GM19239 (cell line): ENCODE data around the gene ACKR3.
A peak's percentile ranks its signal among the peaks of the same experiment; 100 is the strongest.

Source experiments
- DNase-seq: peaks from one replicate; pipeline ENCODE4 v3.0.0; 2011; ENCODE audit warnings: low spot score; ENCODE audit not compliant: insufficient read length
- FAIRE-seq: peaks from 2 replicates; lab custom pipeline; 2011; peaks lifted over from hg19 to GRCh38; lab: Jason Lieb, UNC

Gene ACKR3

DNA sequence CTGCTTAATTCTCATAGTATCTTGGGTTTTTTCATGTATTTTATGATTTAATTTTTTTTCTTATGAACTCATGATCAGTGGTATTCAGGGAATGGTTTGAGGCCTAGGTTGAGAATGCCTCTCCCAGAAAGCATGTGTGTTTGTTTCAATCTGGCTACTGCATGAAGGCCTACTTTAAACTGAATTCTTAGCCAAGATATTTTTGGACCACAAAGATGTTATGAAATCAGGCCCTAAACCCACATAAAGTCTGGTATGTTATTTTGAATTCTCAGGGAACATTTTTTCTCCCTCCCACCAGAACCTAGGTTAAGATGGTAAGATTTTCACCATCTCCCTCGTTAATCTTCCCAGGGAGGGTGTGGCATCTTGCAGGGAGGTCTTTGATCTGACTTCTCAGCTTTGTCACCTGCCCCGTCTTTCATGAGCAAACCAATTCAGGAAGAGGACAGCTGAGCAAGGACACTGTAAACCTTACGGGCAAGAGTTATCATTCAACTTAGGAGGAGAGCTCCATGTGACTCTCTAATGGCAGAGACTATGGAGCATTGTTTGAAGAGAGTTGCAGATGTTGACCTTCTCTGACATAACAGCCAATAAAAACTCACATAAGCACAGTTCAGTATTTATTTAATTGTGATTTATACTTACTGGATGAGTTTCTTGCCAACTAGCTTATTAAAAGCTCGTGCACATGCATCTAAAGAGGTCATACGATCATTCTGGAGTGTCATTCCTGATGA lies 21.3 kb upstream of the ACKR3 start:
- FAIRE-seq (no peak), DNase-seq (no peak)

DNA sequence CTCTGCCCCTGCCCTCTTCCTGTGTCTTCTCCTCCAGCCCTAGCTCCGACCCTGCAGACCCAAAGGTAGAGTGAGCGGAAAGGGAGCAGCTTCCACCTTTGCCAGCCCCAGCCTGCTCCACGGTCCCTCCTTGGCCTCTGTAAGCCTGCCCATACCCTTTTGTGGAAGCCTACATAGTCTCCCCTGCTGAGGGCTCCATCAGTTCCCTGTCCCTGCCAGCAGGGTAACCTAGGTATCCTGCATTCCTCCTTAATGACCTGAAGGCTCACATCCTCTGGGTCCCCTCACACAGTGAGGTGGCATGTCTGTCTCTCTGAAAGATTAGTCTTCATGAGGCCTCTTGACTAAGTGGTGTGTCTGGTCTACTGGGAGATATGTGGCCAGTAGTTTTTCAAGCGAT lies 20.5 kb upstream of the ACKR3 start:
- no peak for DNase-seq
- FAIRE-seq, result no peak

- FAIRE-seq (peak; percentile 71), DNase-seq (no peak)
Observed at GRCh38 chr2:236550290-236550689, 19.3 kb upstream of the ACKR3 start.

DNA sequence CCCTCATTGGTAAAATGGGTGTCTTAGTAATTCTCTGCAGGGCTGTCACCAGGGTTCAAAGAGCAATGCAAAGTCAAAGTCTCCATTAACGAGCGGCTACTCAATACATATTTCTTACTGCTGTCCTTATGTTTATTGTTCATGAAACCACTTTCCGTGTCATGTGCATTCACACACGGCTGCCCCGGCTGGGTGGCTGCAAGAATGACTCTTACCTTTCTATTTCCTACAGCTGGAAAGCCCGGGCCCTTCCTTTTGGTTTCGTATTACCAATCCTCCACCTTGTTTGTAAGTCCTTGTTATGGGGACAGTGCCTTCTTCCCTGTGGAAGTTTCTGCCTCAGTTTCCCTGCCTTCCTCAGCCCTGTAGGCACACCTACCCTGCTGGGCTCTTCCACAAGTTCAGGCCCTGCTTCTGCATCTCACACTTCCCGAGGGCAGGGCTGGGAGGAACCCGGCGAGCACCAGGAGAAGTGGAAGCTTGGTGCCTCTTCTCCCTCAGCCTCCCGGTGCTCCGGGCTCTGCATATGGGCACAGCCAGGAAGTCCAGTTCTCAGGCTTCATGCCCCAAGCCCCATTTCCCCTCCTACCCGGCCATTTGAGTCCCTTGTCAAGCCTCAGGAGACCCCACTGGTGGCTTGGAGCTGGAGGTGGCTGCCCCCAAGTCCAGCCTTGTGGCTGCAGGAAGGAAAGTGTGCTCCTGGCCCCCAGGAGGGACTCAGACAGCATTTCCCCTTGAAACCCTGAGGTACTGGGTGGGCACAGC lies 18.7 kb upstream of the ACKR3 start:
- no peak for DNase-seq
- FAIRE-seq, result peak; percentile 96

DNA sequence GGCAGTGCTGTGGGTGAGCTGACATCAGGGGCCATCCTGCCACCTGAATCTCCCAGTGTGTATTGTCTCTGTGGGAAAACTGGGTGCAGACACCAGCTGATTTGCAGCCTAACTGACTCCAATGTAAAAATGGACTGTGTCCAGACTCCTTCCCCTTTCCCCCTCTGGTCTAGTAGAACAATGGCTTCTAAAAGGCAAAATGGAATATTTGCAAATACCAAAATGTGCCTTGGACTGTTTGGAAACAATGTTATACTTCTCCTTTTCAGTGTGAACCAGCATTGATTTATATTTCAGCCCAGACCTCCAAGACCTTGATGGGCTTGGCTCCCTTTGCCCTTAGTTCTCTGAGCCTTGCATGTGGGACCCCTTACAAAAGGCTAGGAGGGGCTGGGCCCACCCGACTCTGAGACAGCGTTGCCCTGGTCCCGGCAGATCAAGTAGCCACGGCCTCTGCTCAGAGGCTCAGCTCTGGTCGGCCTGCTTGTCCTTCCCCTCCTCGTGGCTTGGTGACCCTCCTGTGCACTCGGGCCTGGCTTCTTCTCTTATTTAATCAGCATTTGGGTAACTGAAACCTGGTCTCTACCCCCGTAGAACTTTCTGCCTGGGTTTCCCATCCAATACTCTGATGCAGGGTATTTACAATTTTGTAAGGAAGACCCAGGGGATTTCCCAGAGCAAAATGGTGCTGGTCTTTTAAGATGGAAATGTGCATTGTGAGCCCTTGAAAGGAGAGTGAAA lies 18.0 kb upstream of the ACKR3 start:
- FAIRE-seq (peak; percentile 63), DNase-seq (no peak)

- FAIRE-seq (peak; percentile 71), DNase-seq (no peak)
Observed at GRCh38 chr2:236552212-236552542, 17.4 kb upstream of the ACKR3 start.

GRCh38 chr2:236552581-236553363 lies 16.9 kb upstream of the ACKR3 start:
- no peak for DNase-seq
- peak; percentile 21 for FAIRE-seq

- FAIRE-seq (peak; percentile 64), DNase-seq (no peak)
Observed at GRCh38 chr2:236553522-236553921, 16.1 kb upstream of the ACKR3 start.

DNA sequence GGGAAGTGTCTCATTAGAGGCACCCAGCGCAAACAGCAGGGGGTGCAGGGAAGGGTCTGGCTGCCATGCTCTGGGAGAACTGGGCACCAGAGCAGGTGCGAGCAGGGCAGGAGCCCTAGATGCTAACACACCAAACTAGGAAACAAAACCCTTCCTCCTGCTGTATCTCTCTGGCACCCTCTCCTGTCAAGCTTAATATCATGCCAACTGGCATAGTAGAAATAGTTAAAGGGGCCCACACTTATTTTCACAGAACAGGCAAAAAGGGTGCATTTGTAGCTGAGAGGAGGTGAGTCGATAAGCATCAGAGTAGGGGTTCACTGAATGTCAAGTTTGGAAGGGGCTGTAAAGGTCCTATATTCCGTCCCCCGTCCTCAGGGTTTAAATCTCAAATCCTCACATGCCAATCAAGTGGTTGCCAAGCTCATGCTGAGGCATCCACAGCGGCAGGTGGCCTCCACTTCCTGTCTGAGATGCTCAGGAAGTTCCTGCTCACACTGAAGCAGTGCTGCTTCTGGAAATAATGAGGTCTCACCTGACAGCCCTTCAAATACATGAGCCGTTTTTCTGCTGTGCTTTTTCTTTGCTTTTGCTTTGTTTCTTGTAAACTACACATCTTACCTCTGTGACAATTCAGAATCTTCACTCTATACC lies 14.9 kb upstream of the ACKR3 start:
- no peak for DNase-seq
- peak; percentile 47 for FAIRE-seq

GRCh38 chr2:236555481-236555880 lies 14.1 kb upstream of the ACKR3 start:
- no peak for DNase-seq
- no peak for FAIRE-seq

DNA sequence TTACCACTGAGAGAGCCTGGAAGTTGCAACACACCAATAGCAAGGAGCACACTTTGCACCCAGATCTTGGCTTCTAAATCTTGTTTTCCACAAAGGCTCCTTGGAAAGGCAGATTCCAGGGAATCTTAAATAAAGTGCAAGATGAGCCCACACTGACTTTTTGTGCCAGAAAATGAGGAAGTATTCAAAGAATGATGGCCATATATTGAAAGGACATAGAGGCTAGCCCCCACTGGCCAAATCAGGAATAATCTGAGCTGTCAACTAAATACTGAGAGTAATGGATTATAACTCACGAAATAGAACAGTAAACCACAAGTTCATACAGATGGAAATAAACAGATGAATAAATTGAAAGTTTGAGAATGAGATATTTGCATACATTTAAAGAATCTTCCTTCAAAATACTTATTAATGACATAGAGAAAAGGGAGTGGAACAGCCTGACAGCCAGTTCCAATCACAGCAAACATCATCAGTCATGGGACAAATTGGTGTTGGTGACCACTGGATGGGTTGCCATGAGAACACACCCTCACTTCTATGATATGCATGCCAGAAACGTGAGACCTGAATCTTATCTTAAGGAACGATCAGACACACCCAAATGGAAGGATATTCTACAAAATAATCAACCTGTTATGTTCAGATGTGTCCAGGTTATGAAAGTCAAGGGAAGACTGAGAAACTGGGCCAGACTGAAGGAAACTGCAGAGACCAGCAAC lies 12.2 kb upstream of the ACKR3 start:
- FAIRE-seq, result no peak

GRCh38 chr2:236558036-236558435 lies 11.6 kb upstream of the ACKR3 start:
- no peak for FAIRE-seq
- DNase-seq, result no peak

More for the DNA sequence above, 12.2 kb upstream of the ACKR3 start:
- DNase-seq, result no peak

DNA sequence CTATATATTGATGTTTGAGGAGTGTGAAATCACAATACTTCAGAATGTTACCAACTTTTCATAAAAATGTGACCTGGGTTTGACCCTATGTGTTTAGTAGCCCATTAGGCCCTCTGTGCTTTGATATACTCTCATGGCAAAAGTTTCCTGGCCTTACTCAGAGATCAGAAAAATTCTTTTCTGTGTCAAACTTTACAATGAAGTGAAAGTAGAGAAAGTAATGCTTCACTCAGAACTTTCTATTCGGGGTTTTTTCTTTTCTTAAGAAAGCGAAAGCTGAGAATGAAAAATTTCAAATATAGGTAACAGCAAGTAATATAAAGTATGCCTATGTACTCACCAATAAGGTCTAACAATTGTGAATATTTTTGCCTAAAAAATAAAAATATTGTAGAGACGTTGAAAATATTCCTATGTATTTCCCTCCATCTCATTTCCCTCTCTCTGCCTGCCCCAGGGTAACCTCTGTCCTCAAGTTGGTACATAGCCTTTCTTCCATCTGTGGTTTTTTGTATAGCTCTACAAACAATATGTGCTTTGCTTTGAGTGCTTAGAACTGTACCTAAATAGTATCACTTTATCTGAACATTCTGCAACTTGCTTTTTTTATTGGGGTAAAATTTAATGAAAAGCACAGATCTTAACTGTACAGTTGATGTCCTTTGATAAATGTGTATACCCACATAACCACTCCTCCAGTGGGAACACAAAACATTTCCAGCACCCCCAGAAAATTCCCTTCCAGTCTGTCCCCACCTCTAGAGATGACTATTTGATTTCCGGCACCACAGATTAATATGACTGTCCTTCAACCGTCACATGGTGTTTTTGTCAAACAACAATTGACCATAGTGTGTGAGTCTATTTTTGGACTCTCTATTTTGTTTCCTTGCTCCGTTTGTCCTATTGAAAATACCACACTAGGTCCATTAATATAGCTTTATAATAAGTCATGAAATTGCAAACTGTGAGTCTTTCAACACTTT lies 10.3 kb upstream of the ACKR3 start:
- no peak for DNase-seq
- FAIRE-seq, result peak; percentile 77

DNA sequence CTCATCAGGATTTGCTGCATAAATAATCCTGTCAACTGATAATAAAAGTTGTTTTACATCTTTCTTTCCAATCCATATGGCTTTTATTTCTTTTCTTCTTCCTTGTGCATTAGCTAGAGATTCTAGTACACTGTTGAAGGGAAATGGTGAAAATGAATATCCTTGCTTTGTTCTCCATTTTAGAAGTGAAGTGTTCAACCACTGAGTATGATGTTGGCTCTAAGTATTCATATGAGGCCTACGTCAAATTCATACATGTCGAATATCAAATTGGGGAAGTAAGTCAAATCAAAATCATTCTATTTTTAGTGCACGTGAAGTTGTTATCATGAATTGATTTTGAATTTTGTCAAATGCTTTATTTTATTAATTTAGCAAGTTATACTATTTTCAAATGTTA lies 7.8 kb upstream of the ACKR3 start:
- FAIRE-seq (no peak), DNase-seq (no peak)

GRCh38 chr2:236562434-236562833 lies 7.2 kb upstream of the ACKR3 start:
- FAIRE-seq, result no peak
- no peak for DNase-seq

GRCh38 chr2:236563953-236564352 lies 5.7 kb upstream of the ACKR3 start:
- FAIRE-seq (no peak), DNase-seq (no peak)

- no peak for FAIRE-seq
- DNase-seq, result no peak
Observed at GRCh38 chr2:236565212-236565611, 4.4 kb upstream of the ACKR3 start.

DNA sequence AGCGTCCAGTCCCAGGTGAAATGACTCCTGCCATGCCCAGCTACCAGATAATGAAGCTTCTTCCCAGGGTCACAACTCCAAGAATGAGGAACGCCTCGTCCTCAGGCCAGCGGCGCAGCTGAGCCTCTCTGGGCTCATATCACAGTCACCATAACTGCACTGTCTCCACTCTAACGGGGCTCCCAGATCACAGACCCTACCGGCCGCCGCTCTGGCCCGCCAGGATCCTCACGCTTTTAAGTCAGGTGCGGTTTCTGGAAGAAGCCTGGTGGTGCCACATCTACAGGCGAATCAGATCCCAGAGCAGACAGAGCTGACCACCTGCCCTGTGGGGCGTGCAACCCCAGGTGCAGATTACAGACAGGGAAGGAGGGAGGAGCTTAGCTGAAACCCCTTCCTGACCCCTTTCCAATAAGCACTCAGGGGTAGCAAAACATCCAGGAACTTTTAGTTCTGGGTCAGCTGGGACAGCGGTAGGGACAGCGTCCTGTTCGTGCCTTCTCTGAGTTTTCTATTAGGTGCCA lies 3.7 kb upstream of the ACKR3 start:
- DNase-seq (no peak), FAIRE-seq (no peak)
